SK-N-SH (cell line): ENCODE data around the gene ACACA.

ENCODE experiments used
- CTCF ChIP-seq: fragments of 200-600 bp; sonication (generic); IDR thresholded peaks from 2 replicates; pipeline ENCODE4 v1.6.1; 2017; ENCODE audit warnings: antibody characterized with exemption, mild to moderate bottlenecking, moderate library complexity
- FOXJ3 ChIP-seq: sonication (generic); formaldehyde crosslinking; IDR thresholded peaks from 2 replicates; pipeline ENCODE4 v1.5.1; 2020; ENCODE audit warnings: mild to moderate bottlenecking, missing genetic modification reagents
- POLR2AphosphoS5 ChIP-seq: IDR thresholded peaks from 2 replicates; pipeline ENCODE4 v1.6.1; 2012; ENCODE audit warnings: low read depth, low read length
- TAF1 ChIP-seq: IDR thresholded peaks from 2 replicates; pipeline ENCODE4 v1.6.1; 2012; ENCODE audit warnings: low read depth, mild to moderate bottlenecking, low read length, moderate library complexity, borderline replicate concordance

- TF ChIP-seq CTCF (no peak), POLR2AphosphoS5 (no peak), TAF1 (no peak), FOXJ3 (no peak)
These were observed 363.4 kb downstream of the ACACA start for GRCh38 chr17:37043201-37043600.
